ENCODE measurements around the gene RHNO1. TPM values are rescaled to one million over a fixed set of nuclear protein-coding genes. Genes with fewer than 3 reads are reported as not detected.

RHNO1 gene
- total and polyA plus RNA-seq, 4 donors, result 11.0 to 19.0 (median 15.2) TPM

- WGBS, 2 donors, result 93 to 95% methylated on average over 6 of the region's 6 CpGs
- Histone ChIP-seq H3K27ac (ENCODE audit: low read depth in 1 of 2, low read length in 1 of 2) (no peak overlapping the region), H3K9me3 (ENCODE audit: control insufficient read depth in 4 of 4, insufficient read depth in 3 of 4, low read length in 3 of 4) (no peaks in the 10 kb centered on the region), H3K4me1 (ENCODE audit: control insufficient read depth in 5 of 5, insufficient read depth in 5 of 5, low read length in 5 of 5) (peaks cover 0 to 2% (median 0%) of the 10 kb centered on the region in 5 donors), H3K27me3 (ENCODE audit: control insufficient read depth in 3 of 3, insufficient read depth in 3 of 3, low read length in 2 of 3) (no peaks in the 10 kb centered on the region), H3K9ac (ENCODE audit: insufficient read depth in 1 of 2, low read length in 2 of 2) (no peak overlapping the region), H3K4me3 (no peak overlapping the region), H3K36me3 (ENCODE audit: control insufficient read depth in 4 of 4, insufficient read depth in 4 of 4, low read length in 4 of 4) (peaks cover 3 to 50% (median 20%) of the 10 kb centered on the region in 4 donors)
- DNase-seq (no peak), ATAC-seq (ENCODE audit: insufficient read depth, low FRiP score) (no peak)
- TF ChIP-seq, protein P1, sequence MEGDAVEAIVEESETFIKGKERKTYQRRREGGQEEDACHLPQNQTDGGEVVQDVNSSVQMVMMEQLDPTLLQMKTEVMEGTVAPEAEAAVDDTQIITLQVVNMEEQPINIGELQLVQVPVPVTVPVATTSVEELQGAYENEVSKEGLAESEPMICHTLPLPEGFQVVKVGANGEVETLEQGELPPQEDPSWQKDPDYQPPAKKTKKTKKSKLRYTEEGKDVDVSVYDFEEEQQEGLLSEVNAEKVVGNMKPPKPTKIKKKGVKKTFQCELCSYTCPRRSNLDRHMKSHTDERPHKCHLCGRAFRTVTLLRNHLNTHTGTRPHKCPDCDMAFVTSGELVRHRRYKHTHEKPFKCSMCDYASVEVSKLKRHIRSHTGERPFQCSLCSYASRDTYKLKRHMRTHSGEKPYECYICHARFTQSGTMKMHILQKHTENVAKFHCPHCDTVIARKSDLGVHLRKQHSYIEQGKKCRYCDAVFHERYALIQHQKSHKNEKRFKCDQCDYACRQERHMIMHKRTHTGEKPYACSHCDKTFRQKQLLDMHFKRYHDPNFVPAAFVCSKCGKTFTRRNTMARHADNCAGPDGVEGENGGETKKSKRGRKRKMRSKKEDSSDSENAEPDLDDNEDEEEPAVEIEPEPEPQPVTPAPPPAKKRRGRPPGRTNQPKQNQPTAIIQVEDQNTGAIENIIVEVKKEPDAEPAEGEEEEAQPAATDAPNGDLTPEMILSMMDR (IDR thresholded peaks at IDR 0.05; ENCODE audit: control extremely low read depth, extremely low read depth), result no peak
These were observed 57.3 kb downstream of the RHNO1 start for GRCh38 chr12:2934371-2934770.

GRCh38 chr12:2936301-2936700 is 59.3 kb downstream of the RHNO1 start:
- H3K9ac ChIP-seq (ENCODE audit: insufficient read depth in 1 of 2, low read length in 2 of 2), result no peak overlapping the region

DNA sequence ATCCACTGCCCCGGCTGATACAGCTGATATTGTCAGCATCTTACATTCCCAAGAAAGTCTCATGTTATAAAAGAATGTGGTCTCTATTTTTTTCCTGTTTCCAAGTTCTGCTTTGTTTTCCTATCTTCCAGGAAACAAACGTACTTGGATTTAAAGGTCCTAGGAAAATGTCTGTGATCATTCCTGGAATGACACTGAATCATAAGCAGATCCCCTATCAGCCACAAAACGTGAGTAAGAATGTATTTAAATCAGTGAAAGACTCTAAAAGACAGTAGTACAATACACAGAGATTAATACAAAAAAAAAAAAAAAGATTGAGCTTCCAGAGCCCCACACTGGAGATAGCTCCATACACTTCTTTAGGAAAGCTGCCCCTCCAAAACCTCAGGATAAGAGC is 60.5 kb downstream of the RHNO1 start:
- Histone ChIP-seq H3K27ac (ENCODE audit: low read depth in 1 of 2, low read length in 1 of 2) (no peak overlapping the region), H3K9ac (ENCODE audit: insufficient read depth in 1 of 2, low read length in 2 of 2) (no peak overlapping the region), H3K9me3 (ENCODE audit: control insufficient read depth in 4 of 4, insufficient read depth in 3 of 4, low read length in 3 of 4) (no peaks in the 10 kb centered on the region), H3K4me3 (no peak overlapping the region), H3K27me3 (ENCODE audit: control insufficient read depth in 3 of 3, insufficient read depth in 3 of 3, low read length in 2 of 3) (no peaks in the 10 kb centered on the region), H3K4me1 (ENCODE audit: control insufficient read depth in 5 of 5, insufficient read depth in 5 of 5, low read length in 5 of 5) (no peaks in the 10 kb centered on the region), H3K36me3 (ENCODE audit: control insufficient read depth in 4 of 4, insufficient read depth in 4 of 4, low read length in 4 of 4) (peaks cover 9 to 34% (median 20%) of the 10 kb centered on the region in 4 donors)
- no peak for ATAC-seq (ENCODE audit: insufficient read depth, low FRiP score)
- TF ChIP-seq, protein P1 (IDR thresholded peaks at IDR 0.05; ENCODE audit: control extremely low read depth, extremely low read depth), result no peak
- WGBS, 2 donors, result 84 to 90% methylated on average over 3 of the region's 3 CpGs
- DNase-seq, result no peak

More at GRCh38 chr12:2936301-2936700, 59.3 kb downstream of the RHNO1 start:
- H3K4me1 ChIP-seq (ENCODE audit: control insufficient read depth in 5 of 5, insufficient read depth in 5 of 5, low read length in 5 of 5), result no peaks in the 10 kb centered on the region
- no peak for ATAC-seq (ENCODE audit: insufficient read depth, low FRiP score)
- no peaks in the 10 kb centered on the region for H3K9me3 ChIP-seq (ENCODE audit: control insufficient read depth in 4 of 4, insufficient read depth in 3 of 4, low read length in 3 of 4)
- peaks cover 12 to 43% (median 24%) of the 10 kb centered on the region in 4 donors for H3K36me3 ChIP-seq (ENCODE audit: control insufficient read depth in 4 of 4, insufficient read depth in 4 of 4, low read length in 4 of 4)
- H3K27me3 ChIP-seq (ENCODE audit: control insufficient read depth in 3 of 3, insufficient read depth in 3 of 3, low read length in 2 of 3), result no peaks in the 10 kb centered on the region
- H3K27ac ChIP-seq (ENCODE audit: low read depth in 1 of 2, low read length in 1 of 2), result no peak overlapping the region
- TF ChIP-seq, protein P1 (IDR thresholded peaks at IDR 0.05; ENCODE audit: control extremely low read depth, extremely low read depth), result no peak
- H3K4me3 ChIP-seq, result no peak overlapping the region
- WGBS, 2 donors, result 93 to 95% methylated on average over 11 of the region's 11 CpGs
- DNase-seq, result no peak

Other genes with a start within 250 kb of the RHNO1 start
- gene FKBP4, start 82.3 kb upstream of the RHNO1 start, total RNA-seq, result 10 to 100 TPM; 52.3 to 69.8 TPM
- 10 to 100 TPM; 26.7 to 34.9 TPM for gene FKBP4, start 82.3 kb upstream of the RHNO1 start, polyA plus RNA-seq
- gene ITFG2, start 64.6 kb upstream of the RHNO1 start, total RNA-seq, result 10 to 100 TPM; 39.3 to 43.0 TPM
- gene ITFG2, start 64.6 kb upstream of the RHNO1 start, polyA plus RNA-seq, result 10 to 100 TPM; 22.6 to 26.0 TPM
- gene NRIP2, start 42.2 kb upstream of the RHNO1 start, total RNA-seq, result 1 to 10 TPM in 1 of 2 donors, under 1 TPM in 1; 0.89 to 1.1 TPM
- gene NRIP2, start 42.2 kb upstream of the RHNO1 start, polyA plus RNA-seq, result under 1 TPM; 0.10 to 0.57 TPM
- gene TEX52, start 20.2 kb upstream of the RHNO1 start, total RNA-seq, result not detected
- not detected for gene TEX52, start 20.2 kb upstream of the RHNO1 start, polyA plus RNA-seq
- 1 to 10 TPM; 3.3 to 4.0 TPM for gene FOXM1, start within 50 bp of the RHNO1 start, total RNA-seq
- 1 to 10 TPM; 1.6 to 3.1 TPM for gene FOXM1, start within 50 bp of the RHNO1 start, polyA plus RNA-seq
- gene TULP3, start 13.7 kb downstream of the RHNO1 start, total RNA-seq, result 10 to 100 TPM; 16.4 to 30.7 TPM
- gene TULP3, start 13.7 kb downstream of the RHNO1 start, polyA plus RNA-seq, result 1 to 10 TPM; 7.4 to 9.9 TPM
- gene TEAD4, start 82.2 kb downstream of the RHNO1 start, total RNA-seq, result 10 to 100 TPM in 1 of 2 donors, 1 to 10 TPM in 1; 7.1 to 36.3 TPM
- 10 to 100 TPM; 24.0 to 33.7 TPM for gene TEAD4, start 82.2 kb downstream of the RHNO1 start, polyA plus RNA-seq
- gene TSPAN9, start 200.2 kb downstream of the RHNO1 start, total RNA-seq, result 10 to 100 TPM; 40.1 to 72.3 TPM
- gene TSPAN9, start 200.2 kb downstream of the RHNO1 start, polyA plus RNA-seq, result 10 to 100 TPM; 23.0 to 27.7 TPM

All from lung (tissue), 12 donors.